ENCODE data around the gene IGF2BP2. TPM values are rescaled to one million over a fixed set of nuclear protein-coding genes. Genes with fewer than 3 reads are reported as not detected.

Gene IGF2BP2
- total and polyA plus RNA-seq, 2 of the 8 experiments (the other 6 are each of a cell fraction or from before 2014, with no cell fraction given) = 7.4 to 121 TPM

- TF ChIP-seq ATF3 (IDR thresholded peaks at IDR 0.05; ENCODE audit: insufficient read depth, low read depth, low read length) (no peak), BRCA1 (IDR thresholded peaks at IDR 0.05; ENCODE audit: low read depth, low read length) (no peak), GTF2F1 (IDR thresholded peaks at IDR 0.05; ENCODE audit: borderline replicate concordance, low read depth, low read length) (no peak), TAF7 (optimal IDR thresholded peaks at IDR 0.05; ENCODE audit: borderline replicate concordance, low read depth, low read length) (peak; percentile 5), JUN (IDR thresholded peaks at IDR 0.05; ENCODE audit: low read depth, low read length) (no peak)
Measured at GRCh38 chr3:185824051-185825005, 514 bp downstream of the IGF2BP2 start (continued).

Measured in H1 (cell line).